AG04449 (cell line): Measurements from ENCODE around the gene NELL2.

Source experiments
- CTCF ChIA-PET: fragments of 350-600 bp; formaldehyde crosslinking; extraction: SDS; loops from one replicate; lab custom pipeline; 2021; ENCODE audit warnings: antibody characterized with exemption; lab: Yijun Ruan, JAX
- POLR2A ChIA-PET: fragments of 400-600, 350-600 bp; formaldehyde crosslinking; extraction: SDS; loops from one replicate; lab custom pipeline; 2020; ENCODE audit warnings: antibody characterized with exemption, inconsistent platforms; lab: Yijun Ruan, JAX
- DNase-seq: peaks from one replicate; pipeline ENCODE4 v3.0.0-alpha.2; 2010; ENCODE audit warnings: low read depth, low spot score
- H3K4me3 ChIP-seq: 2 replicates; pipeline ENCODE4 v1.5.1; 2011; ENCODE audit warnings: low read depth, mild to moderate bottlenecking, control low read depth, low read length
- TF ChIP-seq, protein P1 (sequence below): IDR thresholded peaks from one replicate; pipeline ENCODE4 v1.5.1; 2011; ENCODE audit warnings: mild to moderate bottlenecking, moderate library complexity, low read length, control low read depth, inconsistent platforms; ENCODE audit not compliant: insufficient read depth; ENCODE audit errors: missing control alignments

The NELL2 gene

DNA sequence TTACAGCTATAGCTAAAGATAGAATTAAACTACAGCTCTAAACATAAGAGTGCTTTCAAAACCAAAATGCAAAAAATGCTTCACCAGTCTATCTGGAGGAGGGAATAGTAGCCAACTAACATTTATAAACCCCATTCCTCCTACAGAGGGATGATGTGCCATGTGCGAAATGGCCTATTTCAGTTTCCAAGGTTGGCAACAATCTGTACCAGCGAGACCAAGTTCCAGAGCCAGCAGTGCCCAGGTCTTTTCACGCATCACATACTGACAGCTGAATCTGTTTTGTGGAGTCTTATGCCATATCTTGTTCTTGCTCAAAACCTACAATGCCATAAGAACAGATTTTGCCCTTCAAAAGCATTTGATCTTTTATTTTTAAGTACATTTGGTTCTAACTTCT is 24.5 kb downstream of the NELL2 start:
- no peak for DNase-seq
- TF ChIP-seq, protein P1, sequence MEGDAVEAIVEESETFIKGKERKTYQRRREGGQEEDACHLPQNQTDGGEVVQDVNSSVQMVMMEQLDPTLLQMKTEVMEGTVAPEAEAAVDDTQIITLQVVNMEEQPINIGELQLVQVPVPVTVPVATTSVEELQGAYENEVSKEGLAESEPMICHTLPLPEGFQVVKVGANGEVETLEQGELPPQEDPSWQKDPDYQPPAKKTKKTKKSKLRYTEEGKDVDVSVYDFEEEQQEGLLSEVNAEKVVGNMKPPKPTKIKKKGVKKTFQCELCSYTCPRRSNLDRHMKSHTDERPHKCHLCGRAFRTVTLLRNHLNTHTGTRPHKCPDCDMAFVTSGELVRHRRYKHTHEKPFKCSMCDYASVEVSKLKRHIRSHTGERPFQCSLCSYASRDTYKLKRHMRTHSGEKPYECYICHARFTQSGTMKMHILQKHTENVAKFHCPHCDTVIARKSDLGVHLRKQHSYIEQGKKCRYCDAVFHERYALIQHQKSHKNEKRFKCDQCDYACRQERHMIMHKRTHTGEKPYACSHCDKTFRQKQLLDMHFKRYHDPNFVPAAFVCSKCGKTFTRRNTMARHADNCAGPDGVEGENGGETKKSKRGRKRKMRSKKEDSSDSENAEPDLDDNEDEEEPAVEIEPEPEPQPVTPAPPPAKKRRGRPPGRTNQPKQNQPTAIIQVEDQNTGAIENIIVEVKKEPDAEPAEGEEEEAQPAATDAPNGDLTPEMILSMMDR, result no peak

DNA sequence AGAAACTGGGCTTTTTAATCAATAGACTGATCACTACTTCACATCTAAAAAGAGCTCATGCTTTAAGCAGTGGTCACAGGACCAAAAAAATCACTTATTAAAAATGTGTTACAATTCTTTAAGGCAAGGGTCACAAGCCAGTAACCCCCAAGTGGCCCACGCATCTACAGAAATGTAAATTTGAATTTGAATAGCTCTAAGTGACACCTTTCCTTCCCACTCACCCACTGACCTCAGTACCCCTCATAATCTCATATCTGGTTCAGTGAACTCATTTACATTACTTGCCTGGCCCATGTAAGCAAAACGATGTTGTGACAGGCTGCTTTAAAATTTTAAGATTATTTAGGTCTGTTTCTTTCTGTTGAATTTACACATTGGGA is 27.4 kb downstream of the NELL2 start:
- POLR2A ChIA-PET, result no interaction called here
- no peak for DNase-seq
- TF ChIP-seq, protein P1, result no peak
- CTCF ChIA-PET, result no interaction called here
- no peak overlapping the region for H3K4me3 ChIP-seq

More for the DNA sequence above, 24.5 kb downstream of the NELL2 start:
- H3K4me3 ChIP-seq, result no peak overlapping the region
- ChIA-PET CTCF (no interaction called here), POLR2A (no interaction called here)

DNA sequence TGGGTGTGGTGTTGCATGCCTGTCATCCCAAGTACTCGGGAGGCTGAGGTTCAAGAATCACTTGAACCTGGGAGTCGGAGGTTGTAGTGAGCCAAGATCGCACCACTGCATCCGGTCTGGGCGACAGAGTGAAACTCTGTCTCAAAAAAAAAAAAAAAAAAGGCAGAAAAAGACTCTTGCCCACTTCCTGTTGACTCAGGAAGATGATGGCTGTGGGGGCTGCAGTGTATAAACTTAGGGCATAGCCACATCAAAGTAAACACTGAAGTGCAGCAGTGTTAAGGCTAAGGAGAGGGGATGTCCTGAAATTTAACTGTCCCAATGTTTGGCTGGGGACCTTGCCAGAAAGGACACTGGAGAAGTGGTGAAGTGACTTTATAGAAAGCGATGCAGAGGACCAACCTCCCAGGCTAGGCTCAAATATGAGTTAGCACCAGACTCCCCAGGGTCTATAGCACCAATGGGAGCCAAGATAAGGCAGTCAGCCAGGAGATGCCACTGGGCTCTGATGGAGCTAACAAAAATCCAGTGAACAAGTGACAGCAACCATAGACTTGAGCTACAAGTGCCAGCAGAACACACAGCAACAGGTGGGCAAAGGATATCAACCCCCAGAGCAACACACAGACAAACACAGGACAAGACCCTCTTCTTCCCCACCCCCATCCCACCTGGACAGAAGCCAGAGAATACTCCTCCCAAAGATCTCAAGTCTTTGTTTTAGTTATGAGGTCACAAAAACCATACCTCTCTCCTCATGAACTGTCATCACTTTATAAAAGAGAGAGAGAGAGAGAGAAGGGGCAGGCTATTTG is 28.0 kb downstream of the NELL2 start:
- TF ChIP-seq, protein P1, result no peak
- ChIA-PET POLR2A (no interaction called here), CTCF (no interaction called here)
- H3K4me3 ChIP-seq, result no peak overlapping the region
- no peak for DNase-seq

DNA sequence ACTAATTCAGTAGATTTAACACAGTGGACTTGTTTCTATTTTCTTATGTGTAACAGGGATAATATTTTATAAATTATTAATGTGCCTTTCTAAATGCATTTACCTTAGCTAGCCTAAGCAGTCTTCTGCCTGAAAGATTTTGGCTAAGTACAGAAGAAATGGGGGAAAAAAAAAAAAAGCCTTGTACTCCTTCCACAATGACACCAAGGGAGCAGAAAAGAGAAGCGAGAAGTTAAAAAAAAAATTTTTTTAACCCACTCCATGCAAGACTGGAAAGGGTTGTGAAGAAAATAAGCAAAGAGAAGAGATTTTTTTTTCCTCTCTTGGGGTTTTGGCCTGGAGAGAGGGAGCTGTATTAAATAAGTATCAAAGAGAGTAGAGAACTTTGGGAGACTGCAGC is 28.7 kb downstream of the NELL2 start:
- no peak overlapping the region for H3K4me3 ChIP-seq
- POLR2A ChIA-PET, result no interaction called here
- CTCF ChIA-PET, result no interaction called here
- TF ChIP-seq, protein P1, result no peak
- no peak for DNase-seq

DNA sequence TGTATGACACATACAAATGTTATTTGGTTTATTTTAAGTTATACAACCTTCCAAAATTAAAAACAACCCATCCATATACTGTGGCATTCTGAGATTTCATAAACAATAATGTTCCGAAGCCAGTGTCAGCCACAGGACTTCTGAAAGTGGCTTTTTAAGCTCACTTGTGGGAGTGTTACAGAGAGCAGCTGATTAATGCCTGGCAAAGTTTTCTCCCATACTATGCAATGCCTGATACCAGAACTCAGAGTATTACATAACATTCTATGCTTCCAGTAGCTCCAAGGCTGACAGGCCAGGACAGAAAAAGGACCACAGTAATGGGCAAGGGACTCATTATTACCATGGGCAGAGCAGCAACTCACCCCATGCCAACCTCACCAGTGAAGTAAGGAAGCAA is 29.3 kb downstream of the NELL2 start:
- ChIA-PET CTCF (no interaction called here), POLR2A (no interaction called here)
- H3K4me3 ChIP-seq, result no peak overlapping the region
- no peak for DNase-seq
- TF ChIP-seq, protein P1, result no peak

DNA sequence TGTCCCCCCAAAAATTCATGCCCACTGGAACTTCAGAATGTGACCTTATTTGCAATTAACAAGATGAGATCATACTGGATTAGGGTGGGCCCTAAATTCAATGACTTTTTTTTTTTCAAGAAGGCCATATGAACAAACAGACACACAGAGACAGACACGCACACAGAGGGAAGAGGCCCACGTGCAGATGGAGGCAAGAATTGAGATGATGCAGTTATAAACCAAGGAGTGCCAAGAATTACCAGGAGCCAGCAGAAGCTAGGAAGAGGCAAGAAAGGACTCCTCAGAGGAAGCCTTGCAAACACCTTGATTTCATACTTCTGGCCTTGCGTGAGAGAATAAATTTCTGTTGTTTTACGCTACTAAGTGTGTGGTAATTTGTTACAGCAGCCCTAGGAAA is 33.4 kb downstream of the NELL2 start:
- DNase-seq, result no peak
- H3K4me3 ChIP-seq, result no peak overlapping the region
- TF ChIP-seq, protein P1, result no peak
- POLR2A ChIA-PET, result no interaction called here
- CTCF ChIA-PET, result no interaction called here
